Tibial artery (tissue), 4 donors: Measurements from ENCODE around the gene ZNF550.

Source experiments
- DNase-seq, 2 donors: peaks; one replicate each; pipeline ENCODE4 v3.0.0-alpha.2; 2019
- H3K27ac ChIP-seq, 2 donors: fragments of 200-600 bp; sonication (generic) in 1 of 2; 1 replicate in 1 of 2; 2 replicates in 1 of 2; pipeline ENCODE4 v1.5.1; 2018 to 2019; ENCODE audit warnings: mild to moderate bottlenecking in 1 of 2
- H3K27me3 ChIP-seq, 2 donors: fragments of 200-600 bp; sonication (generic) in 1 of 2; one replicate each; pipeline versions ENCODE4 v1.5.1 to v1.6.0; 2016 to 2019
- H3K36me3 ChIP-seq, 3 donors: fragments of 200-600 bp; sonication (generic) in 2 of 3; one replicate each; pipeline ENCODE4 v1.5.1; 2016 to 2019; ENCODE audit warnings: mild to moderate bottlenecking in 2 of 3
- H3K4me1 ChIP-seq, 4 donors: fragments of 200-600 bp; sonication (generic) in 2 of 4; 1 replicate in 3 of 4; 2 replicates in 1 of 4; pipeline ENCODE4 v1.5.1; 2016 to 2019
- H3K4me3 ChIP-seq, 2 donors: fragments of 200-600 bp; sonication (generic) in 1 of 2; 1 replicate in 1 of 2; 2 replicates in 1 of 2; pipeline ENCODE4 v1.5.1; 2018 to 2019; ENCODE audit warnings: mild to moderate bottlenecking in 2 of 2
- H3K9me3 ChIP-seq, 3 donors: fragments of 200-600 bp; sonication (generic) in 1 of 3; one replicate each; pipeline ENCODE4 v1.5.1; 2016 to 2019
- intact Hi-C: fragments of 100-400 bp; cut with DNase I; formaldehyde crosslinking; loops from one replicate; pipeline ENCODE4 v1.15.0; 2023; ENCODE audit warnings: low total_unique reads
- TF ChIP-seq, protein P1 (sequence below), 2 experiments: fragments of 200-600 bp in 1 of 2; fragments of 450-650 bp in 1 of 2; IDR thresholded peaks; one replicate each; pipeline ENCODE4 v1.5.1; 2017 to 2019; ENCODE audit warnings: antibody characterized with exemption in 2 of 2, mild to moderate bottlenecking in 1 of 2, moderate library complexity in 1 of 2

The ZNF550 gene

DNA sequence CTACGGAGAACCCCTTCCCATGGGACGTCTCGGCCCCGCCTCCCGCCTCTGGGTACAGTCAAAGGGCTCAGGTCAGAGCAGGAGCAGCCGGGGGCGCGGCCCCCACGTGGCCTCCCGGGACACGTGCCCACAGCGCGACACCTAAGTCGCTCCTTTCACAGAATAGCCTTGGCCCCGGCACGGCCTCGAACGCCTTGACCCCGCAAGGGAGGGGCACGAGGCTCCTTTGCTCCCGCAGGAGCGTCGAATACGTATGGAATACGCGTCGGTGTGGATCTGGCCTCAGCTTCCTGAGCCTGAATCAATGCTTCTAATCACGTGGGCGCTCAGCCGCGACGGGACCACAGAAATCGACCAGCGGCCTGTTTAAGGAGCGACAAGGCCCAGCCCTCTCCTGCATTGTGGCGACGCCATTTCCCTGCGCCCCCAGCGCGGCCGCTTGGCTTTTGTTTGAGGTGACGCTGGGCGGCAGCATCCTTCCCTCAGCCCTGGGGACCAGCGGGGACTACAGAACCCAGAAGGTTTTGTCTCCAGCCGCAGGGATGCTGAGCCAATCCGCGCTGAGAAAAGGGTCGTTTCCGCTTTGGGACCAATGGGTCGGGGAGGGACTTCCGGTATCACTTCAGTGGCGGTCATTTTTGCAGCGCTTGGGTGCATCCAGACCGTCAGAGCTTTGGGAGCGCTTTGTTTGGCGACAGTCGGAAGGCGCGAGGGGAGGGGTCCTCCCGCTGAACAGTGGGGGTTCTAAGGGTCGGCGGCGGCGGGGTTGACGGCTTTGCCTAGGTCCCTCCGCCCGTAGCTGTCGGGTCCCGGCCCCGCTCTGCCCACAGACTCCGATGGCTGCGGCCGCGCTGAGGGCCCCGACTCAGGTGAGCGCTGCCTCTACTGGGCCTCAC lies 24.1 kb upstream of the ZNF550 start, which contains the start of gene ZIK1:
TSS of gene ZIK1 (plus strand) at position 625 of the 896 bp plus-strand sequence. CDS start at position 837, 212 bp downstream.
- Histone ChIP-seq H3K36me3 (peaks cover 27 to 28% (median 28%) of the 10 kb centered on the region in 3 donors), H3K27me3 (no peaks in the 10 kb centered on the region), H3K4me3 (peak within 1 kb of the TSS; percentile 54 to 55), H3K4me1 (peaks cover 0 to 22% (median 11%) of the 10 kb centered on the region in 4 donors), H3K27ac (peak within 1 kb of the TSS in 1 of 2 donors; percentile 19), H3K9me3 (peaks cover 8 to 46% (median 17%) of the 10 kb centered on the region in 3 donors)
- DNase-seq: peak; percentile 84 to 91
- intact Hi-C loops: no loop called here
- TF ChIP-seq, protein P1, sequence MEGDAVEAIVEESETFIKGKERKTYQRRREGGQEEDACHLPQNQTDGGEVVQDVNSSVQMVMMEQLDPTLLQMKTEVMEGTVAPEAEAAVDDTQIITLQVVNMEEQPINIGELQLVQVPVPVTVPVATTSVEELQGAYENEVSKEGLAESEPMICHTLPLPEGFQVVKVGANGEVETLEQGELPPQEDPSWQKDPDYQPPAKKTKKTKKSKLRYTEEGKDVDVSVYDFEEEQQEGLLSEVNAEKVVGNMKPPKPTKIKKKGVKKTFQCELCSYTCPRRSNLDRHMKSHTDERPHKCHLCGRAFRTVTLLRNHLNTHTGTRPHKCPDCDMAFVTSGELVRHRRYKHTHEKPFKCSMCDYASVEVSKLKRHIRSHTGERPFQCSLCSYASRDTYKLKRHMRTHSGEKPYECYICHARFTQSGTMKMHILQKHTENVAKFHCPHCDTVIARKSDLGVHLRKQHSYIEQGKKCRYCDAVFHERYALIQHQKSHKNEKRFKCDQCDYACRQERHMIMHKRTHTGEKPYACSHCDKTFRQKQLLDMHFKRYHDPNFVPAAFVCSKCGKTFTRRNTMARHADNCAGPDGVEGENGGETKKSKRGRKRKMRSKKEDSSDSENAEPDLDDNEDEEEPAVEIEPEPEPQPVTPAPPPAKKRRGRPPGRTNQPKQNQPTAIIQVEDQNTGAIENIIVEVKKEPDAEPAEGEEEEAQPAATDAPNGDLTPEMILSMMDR (IDR thresholded peaks at IDR 0.05): no peak

DNA sequence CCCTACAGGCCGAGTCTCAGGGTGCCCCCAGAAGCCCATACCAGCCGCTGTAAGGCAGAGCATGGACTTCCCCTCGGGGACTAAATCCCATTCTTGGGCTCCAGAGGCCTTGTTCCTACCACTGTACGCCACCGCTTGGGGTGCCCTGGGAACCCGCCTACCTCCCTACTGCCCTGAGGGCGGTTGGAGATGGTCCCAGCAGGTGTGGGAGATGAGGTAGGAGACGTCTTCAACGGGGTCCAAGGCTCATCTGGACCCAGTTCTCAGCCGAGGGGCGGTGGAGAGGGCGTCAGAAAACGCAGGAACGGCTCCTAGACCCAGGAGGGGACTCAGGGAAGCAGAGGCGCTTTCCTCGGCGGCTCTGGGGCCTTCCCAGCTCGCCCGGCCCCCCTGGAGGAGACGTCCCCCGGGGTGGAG lies 23.4 kb upstream of the ZNF550 start:
- TF ChIP-seq, protein P1 (IDR thresholded peaks at IDR 0.05): no peak
- H3K27ac ChIP-seq: no peak overlapping the region
- H3K36me3 ChIP-seq: peaks cover 20 to 21% (median 21%) of the 10 kb centered on the region in 3 donors
- peak overlapping the region; percentile 54 to 55 for H3K4me3 ChIP-seq
- H3K4me1 ChIP-seq: peaks cover 0 to 25% (median 13%) of the 10 kb centered on the region in 4 donors
- no peaks in the 10 kb centered on the region for H3K27me3 ChIP-seq
- DNase-seq: no peak
- intact Hi-C loops: no loop called here
- peaks cover 2 to 39% (median 11%) of the 10 kb centered on the region in 3 donors for H3K9me3 ChIP-seq

DNA sequence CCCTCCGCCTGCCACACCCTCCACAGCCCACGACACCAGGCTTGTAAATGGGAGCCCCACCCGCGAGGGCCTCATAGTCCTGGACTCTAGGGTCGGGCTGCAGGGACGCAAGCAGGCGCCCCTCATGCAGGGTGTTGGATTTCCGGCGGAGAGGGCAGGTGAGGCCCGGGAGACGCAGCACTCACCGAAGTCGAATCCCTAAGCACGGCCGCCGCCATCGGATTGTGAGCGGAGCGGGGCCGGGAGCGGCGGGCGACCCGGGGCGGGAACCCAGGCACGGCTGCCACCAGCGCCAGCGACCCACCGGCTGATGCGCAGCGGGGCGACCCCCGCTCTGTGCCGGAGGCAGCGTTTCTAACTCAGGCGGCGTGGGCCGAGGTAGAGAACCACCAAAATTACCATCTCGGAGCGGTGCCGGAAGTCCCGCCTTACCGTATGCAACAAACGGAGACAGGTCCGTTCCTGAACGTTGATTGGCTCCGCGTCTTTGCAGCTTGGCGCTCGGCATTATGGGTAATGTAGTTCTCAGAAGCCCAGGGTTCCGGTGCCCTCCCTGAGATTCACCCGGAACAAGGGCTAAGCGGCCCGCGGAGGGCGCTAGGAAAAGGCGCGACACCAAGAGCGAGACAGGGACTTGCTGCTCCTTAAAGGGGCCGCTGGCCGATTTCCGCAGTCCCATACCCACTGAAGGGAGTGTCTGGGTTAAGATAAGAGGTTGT lies 19.0 kb upstream of the ZNF550 start, which contains the start of gene ZNF416:
TSS of gene ZNF416 (minus strand) at position 425 of the 719 bp plus-strand sequence. CDS start at position 218, 207 bp downstream.
- TF ChIP-seq, protein P1 (IDR thresholded peaks at IDR 0.05): no peak
- H3K36me3 ChIP-seq: peaks cover 33 to 42% (median 37%) of the 10 kb centered on the region in 3 donors
- H3K4me1 ChIP-seq: peaks cover 0 to 19% (median 13%) of the 10 kb centered on the region in 4 donors
- H3K27me3 ChIP-seq: no peaks in the 10 kb centered on the region
- intact Hi-C loops: loop anchor here (10.0 kb wide), 1 partner anchor 576 kb away; the partner anchor contains the start of gene ZNF329
- peak within 1 kb of the TSS; percentile 72 to 73 for H3K4me3 ChIP-seq
- peaks cover 8 to 51% (median 33%) of the 10 kb centered on the region in 3 donors for H3K9me3 ChIP-seq
- H3K27ac ChIP-seq: peak within 1 kb of the TSS; percentile 65 to 67
- peak; percentile 97 to 98 for DNase-seq

DNA sequence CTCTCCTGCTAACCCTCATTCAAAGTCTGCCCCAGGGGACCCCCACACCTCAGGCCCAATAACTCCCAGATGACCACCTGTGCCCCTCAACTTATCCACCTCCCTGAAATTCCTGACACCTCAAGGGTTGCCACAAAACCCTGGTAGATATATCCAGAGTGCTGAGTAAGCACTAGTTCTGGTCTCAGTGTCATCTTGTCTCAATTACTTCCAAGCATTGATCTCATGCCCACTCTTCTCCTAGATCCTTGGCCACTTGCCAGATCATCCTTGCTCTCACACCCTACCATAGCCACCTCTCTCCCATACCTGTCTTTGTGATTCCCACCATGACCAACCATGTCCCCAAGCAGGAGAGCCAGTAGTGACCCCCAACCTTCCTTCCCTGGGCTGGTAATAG lies 17.0 kb upstream of the ZNF550 start:
- no peaks in the 10 kb centered on the region for H3K27me3 ChIP-seq
- H3K4me3 ChIP-seq: no peak overlapping the region
- H3K36me3 ChIP-seq: peaks cover 53 to 61% (median 57%) of the 10 kb centered on the region in 3 donors
- DNase-seq: no peak
- H3K27ac ChIP-seq: no peak overlapping the region
- peaks cover 14 to 61% (median 53%) of the 10 kb centered on the region in 3 donors for H3K9me3 ChIP-seq
- intact Hi-C loops: loop anchor here (10.0 kb wide), 1 partner anchor 578 kb away; the partner anchor contains the start of gene ZNF329
- peaks cover 0 to 12% (median 7%) of the 10 kb centered on the region in 4 donors for H3K4me1 ChIP-seq
- TF ChIP-seq, protein P1 (IDR thresholded peaks at IDR 0.05): no peak

DNA sequence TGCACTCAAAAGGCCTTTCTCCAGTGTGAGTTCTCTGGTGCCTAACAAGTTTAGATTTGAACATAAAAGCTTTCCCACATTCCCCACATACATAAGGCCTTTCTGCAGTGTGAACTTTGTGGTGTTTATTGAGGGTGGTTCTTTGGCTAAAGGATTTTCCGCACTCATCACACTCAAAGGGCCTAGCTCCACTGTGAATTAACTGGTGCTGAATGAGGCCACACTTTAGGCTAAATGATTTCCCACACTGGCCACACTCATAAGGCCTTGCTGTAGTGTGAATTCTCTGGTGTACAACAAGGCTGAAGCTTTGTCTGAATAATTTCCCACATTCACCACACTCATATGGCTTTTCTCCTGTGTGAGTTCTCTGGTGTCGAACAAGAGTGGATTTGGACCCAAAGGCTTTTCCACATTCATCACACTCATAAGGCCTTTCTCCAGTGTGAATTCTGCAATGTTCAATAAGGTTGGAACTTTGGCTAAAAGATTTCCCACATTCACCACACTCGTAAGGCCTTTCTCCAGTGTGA lies 12.8 kb upstream of the ZNF550 start:
- intact Hi-C loops: loop anchor here (10.0 kb wide), 1 partner anchor 582 kb away; the partner anchor contains the start of gene ZNF329
- no peak for DNase-seq
- no peak overlapping the region for H3K4me3 ChIP-seq
- H3K27me3 ChIP-seq: no peaks in the 10 kb centered on the region
- H3K36me3 ChIP-seq: peaks cover 68 to 83% (median 71%) of the 10 kb centered on the region in 3 donors
- H3K9me3 ChIP-seq: peaks cover 28 to 100% (median 95%) of the 10 kb centered on the region in 3 donors
- TF ChIP-seq, protein P1 (IDR thresholded peaks at IDR 0.05): no peak
- no peak overlapping the region for H3K27ac ChIP-seq
- H3K4me1 ChIP-seq: peaks cover 0 to under 1% (median 0%) of the 10 kb centered on the region in 4 donors
